Activated CD4-positive, alpha-beta T cell treated with anti-CD3 and anti-CD28 coated beads, Interleukin-2, Interleukin-4, amounts not matched to agents 100 ng/mL and 50 ng/mL, durations not matched to agents 16 hours and 8 hours (primary cell): Measurements from ENCODE around the gene ATP13A3.
"Not testable (repeated sequence)": the region's sequence is repeated elsewhere in the genome, so short reads cannot be mapped to it uniquely, and the experiment has no call there.

Source experiments
- DNase-seq: peaks from one replicate; pipeline ENCODE4 v3.0.0-alpha.2; 2020; ENCODE audit warnings: low spot score

Gene ATP13A3

DNA sequence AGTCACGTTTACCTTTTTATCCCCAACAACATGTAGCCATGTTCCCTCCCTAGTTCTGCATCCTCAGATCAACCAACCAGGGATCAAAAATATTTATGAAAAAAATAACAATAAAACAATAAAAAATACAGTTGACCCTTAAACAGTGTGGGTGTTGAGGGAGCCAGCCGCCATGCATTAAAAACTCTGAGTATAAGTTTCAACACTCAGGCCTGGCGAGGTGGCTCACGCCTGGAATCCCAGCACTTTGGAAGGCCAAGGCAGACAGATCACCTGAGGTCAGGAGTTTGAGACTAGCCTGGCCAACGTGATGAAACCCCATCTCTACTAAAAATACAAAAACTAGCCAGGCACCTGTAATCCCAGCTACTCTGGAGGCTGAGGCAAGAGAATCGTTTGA lies 12.7 kb upstream of the ATP13A3 start:
- not testable (repeated sequence) for DNase-seq

DNA sequence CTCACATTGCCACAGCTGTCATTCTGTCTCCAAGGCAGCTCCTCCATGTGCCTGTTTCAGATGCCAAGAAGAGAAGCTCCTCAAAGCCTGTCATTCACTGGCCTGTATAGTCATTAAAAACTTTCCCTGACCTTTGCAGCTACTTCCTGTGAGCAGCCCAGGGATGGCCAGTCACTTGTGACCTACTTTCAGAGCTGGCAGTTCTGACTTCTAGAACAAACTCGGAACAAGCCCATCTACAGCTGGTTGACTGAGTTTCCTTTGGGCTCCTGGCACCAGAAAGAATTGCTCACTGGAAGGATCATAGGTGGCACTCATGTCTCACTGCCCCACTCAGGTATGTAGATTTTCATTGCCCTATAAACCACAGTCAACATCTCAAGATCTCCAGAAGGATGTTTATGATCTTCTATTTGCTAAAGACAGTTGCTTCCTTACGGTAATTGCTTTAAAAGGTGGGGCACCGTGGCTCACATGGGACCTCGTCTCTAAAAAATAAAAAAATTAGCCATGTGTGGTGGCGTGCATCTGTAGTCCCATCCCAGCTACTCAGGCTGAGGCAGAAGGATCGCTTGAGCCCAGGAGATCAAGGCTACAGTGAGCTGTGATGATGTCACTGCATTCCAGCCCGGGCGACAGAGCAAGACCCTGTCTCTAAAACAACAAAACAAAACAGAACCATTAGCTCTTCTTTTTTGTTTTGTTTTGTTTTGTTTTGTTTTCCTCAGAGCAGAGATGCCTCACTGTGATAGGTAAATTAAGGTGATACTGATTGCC lies 11.2 kb upstream of the ATP13A3 start:
- DNase-seq = no peak

DNA sequence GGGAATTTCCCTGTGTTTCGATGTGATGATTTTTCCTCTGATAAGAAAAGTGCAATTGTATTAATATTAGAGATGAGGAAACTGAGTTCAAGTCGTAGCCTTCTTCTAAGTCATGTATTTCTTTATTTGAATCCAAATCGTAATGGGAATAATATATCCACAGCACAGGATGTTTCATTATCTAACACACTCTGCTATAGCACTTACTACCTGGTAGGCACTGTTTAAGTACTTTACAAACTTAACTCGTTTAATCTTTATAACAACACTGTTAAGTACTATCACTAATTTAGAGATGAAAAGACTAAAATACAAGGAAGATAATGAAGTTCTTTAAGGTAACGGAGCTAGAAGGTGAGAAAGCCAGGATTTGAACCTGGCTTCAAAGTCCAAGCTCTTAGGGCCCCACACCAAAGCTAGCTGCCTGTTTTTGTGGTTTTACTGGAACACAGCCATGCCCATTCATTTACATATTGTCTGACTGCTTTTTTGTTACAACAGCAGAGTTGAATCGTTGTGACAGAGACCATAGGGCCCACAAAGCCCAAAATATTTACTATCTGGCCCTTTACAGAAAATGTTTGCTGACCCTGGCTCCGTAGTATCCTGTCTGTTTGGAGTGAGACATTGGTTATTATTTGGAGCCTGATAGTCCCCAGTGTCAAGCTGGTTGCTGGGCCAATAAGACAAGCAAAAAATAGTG lies 9.6 kb upstream of the ATP13A3 start:
- no peak for DNase-seq

DNA sequence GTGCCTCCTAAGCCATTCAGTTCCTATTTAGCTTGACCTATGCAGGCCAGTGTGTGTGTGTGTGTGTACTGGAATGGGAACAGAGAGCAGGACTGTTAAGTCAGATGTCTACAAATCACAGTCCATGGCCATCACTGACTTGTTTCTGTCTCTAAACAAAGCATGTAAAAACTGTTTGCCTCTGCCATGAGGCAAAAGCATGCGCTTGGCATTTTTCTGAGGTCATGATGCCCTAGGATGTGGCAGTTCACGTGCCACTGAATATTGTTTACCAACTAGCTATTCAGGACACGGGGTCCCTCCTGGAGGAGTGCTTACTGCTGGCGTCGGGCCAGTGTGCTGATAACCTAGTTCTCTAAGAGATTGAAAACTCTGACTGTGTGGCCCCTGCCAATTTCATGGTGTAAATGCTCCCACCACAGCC lies 8.2 kb upstream of the ATP13A3 start:
- DNase-seq = no peak

DNA sequence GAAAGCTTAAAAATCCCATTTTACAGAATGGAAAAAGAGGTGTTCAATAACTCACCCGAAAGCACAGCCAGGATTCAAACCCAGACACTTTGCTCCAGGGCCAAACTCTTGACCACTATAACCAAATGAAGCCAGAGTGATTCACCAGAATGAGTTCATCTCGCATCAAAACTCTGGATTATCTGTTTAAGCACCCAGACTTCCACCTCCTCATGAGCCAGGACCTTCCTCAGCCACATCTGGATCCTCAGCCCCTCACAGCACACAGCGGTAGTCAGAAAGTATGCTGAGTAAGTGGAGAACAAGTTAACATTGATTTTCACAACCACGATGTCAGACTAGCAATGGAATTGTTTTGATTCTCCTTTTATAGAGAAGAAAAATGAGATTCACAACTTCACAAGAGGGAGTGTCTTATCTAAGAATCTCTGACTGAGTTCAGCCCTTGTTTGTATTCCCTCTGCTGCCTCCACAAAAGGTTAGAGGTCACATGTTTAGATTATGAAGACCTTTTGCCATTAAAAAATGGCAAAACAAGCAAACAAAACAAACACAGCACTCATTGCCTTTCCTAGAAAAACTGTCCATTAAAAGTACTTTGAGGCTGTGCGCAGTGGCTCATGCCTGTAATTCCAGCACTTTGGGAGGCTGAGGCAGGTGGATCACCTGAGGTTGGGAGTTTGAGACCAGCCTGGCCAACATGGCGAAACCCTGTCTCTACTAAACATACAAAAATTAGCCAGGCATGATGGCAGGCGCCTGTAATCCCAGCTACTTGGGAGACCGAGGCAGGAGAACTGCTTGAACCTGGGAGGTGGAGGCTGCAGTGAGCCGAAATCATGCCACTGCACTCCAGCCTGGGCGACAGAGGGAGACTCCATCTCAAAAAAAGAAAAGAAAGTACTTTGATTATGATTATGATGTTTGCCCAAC lies 7.5 kb upstream of the ATP13A3 start:
- not testable (repeated sequence) for DNase-seq

DNA sequence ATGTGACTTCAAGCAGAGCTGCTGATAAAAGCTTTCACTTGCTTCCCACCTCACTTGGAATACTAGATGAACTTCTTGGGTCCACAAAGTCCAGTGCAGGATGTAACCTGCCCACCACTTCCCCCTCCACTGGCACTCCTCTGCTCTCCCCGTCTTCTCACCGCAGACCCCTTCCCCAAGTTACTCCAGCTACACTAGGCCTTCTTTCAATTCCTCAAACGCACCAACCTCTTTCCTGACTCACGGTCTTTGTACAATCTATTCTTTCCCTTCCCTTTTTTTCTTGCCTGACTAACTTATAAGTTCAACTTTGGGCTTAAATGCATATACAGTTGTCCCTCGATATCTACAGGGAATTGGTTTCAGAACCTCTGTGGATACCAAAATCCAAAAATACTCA lies 5.2 kb upstream of the ATP13A3 start:
- DNase-seq = no peak

DNA sequence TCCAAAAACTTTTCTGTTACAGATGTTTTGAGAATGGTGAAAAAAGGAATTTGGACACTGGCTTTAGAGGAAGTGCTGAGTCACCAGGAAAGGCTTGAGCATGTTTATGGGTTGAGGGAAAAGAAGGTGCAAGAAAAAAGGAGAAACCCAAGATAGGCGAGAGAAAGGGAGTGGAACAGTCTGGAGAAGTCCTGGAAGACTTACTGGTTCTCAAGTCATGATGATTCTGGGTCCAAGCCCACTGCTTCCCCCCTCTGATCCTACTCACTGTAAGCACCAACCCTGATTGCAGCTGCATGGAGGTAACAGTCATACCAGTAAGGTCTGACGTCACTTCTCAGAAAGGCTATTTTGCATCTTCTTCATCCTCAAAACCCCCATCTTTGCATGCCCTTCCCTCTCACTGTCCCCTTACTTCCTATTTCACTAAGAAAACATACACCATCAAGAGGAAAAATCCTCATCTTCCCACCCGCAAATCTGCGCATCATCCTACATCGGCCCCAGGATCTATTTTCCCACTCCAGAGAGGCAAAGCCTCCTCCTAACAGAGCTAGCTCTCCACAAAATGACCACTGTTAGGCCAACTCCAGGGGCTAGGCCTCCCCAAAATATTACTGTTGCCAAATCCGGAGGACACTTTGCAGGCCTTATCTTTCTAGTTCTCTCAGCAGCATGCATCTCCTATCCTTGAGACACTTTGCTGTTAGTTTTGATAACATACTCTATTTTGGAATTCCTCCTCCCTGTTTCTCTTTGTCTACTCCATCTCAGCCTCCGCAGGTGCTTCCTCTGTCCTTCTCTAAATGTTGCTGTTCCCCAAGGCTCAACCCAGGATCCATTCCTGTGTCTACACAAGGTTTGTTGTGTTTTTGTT lies 3.2 kb upstream of the ATP13A3 start:
- DNase-seq = peak; percentile 68

DNA sequence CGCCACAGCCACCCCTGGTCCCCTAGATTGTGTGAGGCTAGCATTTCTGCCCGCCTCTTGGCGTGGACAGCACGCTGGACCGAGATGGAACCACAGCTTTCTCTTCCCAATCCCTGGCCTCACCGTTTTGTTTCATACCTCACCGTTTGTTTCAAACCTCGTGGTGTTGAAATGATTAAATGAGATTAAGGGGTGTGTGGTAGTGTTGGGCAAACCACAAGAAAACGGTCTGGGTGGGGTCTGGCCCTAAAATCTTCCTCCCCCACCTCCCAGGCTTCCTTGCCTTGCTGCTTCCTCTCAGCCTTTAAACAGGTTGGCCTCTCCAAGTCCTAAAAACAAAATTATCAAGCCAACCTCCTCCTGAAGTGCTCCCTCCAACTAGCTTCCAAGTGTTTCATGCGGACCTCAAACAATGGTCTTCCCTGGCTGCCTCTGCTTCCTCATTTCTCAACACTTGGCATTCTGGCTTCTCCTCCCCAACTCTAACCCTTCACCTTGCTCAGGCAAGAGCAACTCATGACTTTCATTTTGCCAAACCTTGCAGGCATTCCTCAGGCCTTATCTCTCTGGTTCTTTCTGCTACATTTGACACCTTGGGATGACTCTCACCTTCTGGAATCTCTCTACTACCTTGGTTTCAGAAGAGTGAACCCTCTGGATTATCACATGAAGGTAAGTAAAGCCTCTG lies 1.4 kb upstream of the ATP13A3 start:
- DNase-seq = peak; percentile 55

DNA sequence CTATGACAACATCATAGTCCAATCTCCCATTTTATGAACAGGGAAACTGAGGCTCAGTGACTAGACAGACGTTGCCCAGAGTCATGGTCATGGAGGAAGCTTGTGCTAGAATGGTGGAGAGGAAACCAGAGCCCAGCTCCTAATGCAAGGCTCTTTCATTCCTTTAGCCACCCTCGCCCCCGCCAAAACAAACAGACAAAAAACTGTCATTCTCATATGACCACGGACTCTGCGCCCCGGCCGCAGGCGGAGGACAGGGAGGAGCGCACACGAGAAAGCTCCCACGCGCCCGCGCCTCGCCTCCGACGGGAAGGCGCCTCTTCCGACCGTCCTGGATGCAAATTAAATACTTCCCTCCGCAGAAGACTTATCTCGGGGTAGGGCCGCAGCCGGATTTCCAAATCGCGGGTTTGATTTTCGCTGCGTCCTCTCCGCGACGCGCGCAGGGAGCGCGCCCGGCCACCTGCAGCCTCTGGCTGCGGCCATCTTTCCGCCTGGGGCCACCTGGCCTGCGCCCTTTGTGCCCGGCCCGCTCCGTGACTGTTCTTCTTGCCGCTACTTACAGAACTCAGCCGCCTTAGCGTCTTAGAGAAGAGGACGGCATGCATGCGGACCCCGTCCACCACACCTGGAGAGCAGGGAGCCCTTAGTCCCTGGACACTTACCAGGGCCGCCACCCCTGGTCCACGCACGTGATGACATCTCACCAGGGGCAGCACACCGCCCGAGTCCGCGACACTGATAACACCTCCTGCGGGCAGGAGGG lies 670 bp upstream of the ATP13A3 start:
- peak; percentile 32 for DNase-seq

DNA sequence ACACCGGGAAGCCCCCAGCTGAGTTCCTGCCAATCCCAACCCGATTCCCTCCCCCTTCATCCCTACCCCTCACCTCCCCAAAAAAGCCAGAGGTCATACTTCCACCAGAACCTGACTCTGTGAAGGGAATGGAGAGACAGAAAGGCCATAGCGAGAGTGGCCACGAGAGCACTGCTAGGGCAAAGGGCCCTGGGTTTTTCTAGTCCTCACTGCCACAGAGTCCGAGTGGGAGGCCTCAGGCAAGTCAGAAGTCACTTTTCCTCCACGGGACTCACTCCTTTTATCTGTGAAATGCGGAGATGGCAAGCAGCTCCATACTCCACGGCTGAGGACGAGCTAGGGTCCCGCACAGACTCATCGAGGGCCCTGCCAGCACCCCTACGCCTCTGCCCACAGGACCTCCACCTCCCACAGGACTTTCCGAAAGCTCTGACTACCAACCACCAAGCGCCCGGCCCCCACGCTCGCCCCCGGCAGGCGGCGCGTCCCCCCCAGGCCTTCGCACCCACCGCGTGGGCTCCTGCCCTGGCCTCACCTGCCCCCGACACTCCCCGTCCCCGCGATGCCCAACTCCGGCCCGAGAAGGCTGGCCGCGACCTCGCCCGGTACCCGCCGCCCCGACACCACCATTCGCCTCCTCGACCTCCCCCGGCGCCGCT lies 792 bp downstream of the ATP13A3 start:
- DNase-seq = peak; percentile 35

DNA sequence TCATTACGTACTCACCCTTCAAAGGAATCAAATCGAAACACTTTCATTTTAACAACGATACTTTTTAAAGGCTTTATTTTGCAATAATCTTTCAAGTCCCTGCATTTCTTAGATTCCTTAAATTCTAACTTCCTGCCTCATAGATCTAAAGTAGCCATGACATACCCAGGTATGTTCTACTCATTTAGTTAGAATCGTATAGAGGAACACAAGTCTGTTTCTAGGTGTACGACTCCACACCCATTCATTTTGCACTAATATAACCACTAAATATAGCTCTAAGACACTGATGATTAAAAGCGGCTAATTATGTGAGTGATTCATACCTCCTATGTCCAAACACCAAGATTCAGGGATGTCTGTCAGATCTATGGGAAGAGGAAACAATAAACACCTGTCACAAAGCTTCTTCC lies 1.3 kb downstream of the ATP13A3 start:
- peak; percentile 27 for DNase-seq

DNA sequence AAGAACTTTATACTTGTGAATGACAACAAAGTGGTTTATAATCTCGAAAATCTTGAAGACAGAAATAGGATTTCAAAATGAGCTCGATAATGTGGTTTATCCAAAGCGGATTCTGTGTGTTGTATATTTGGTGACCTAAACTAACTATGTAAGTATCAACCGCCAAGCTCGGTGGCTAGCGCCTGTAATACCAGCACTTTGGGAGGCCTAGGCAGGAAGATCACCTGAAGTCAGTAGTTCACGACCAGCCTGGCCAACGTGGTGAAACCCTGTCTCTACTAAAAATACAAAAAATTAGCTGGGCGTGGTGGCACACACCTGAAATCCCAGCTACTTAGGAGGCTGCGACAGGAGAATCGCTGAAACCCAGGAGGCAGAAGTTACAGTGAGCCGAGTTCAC lies 2.2 kb downstream of the ATP13A3 start:
- DNase-seq = no peak

DNA sequence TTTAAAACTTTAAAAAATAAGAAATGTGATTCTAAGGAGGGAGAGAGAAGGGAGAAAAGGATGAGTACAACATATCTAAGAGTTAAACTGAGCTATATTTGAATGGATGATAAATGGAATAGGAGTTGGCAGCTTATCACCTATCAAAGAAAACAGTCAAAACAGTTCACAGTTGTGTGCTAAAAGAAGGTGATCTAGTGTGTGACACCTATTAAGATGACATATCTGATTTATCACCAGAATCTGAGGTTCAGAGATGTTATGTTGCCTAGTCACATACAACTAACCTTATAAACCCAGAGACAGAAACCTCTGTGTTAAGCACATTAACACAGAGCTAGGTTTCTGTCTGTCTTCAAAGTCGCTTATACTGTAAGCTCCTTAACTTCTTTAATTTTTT lies 3.0 kb downstream of the ATP13A3 start:
- DNase-seq = no peak

DNA sequence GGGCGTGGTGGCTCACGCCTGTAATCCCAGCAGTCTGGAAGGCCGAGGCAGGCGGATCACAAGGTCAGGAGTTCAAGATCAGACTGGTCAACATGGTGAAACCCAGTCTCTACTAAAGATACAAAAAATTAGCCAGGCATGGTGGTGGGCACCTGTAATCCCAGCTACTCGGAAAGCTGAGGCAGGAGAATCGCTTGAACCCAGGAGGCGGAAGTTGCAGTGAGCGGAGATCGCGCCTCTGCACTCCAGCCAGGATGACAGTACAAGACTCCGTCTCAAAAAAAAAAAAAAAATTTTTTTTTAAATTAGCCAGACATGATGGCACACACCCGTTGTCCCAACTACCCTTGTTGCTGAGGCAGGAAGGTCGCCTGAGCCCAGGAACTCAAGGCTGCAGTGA lies 4.0 kb downstream of the ATP13A3 start:
- not testable (repeated sequence) for DNase-seq

DNA sequence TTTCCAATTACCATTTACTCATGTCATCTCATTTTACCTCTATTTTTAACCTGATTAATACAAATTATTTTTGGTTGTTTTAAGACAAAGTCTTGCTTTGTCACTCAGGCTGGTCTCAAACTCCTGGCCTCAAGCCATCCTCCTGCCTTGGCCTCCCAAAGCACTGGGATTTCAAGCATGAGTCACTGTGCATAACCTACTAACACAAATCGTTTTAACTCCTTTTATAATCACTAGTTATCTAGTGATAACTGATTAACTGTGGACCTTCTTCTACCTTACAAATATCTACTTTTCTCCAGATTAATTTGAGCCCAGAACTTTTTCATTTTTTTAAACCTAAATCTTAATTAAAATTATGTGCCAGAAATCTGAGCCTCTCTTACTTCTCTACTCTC lies 4.6 kb downstream of the ATP13A3 start:
- DNase-seq = no peak

DNA sequence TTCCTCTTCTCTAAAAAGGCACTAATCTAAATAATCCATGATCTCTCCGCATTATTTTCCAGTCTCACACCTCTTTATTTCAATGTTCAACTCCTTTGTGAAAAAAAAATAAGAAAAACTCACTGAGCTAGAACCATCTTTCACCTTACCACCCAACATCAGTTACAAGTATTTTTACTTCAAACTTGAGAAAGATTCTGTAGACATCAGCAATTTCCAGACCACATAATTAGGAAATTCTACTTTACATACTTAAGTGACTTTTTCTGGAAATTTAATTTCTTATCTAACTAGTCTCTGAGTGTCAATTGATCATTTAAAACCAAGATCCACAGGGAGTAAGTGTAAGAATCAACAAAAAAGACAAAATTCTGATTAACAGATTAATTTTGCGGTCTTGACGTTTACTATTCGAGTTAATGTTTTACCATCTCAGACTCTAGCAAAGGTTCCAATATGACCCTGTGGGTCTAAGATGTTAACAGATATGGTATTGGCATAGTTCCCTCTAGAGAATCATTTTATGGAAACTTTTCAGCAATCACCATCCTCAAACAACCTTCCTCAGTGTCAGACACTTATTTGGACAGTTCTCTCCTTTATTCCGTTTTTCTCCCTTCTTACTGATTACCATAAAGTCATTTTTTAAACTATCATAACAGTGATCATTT lies 5.1 kb downstream of the ATP13A3 start:
- no peak for DNase-seq

DNA sequence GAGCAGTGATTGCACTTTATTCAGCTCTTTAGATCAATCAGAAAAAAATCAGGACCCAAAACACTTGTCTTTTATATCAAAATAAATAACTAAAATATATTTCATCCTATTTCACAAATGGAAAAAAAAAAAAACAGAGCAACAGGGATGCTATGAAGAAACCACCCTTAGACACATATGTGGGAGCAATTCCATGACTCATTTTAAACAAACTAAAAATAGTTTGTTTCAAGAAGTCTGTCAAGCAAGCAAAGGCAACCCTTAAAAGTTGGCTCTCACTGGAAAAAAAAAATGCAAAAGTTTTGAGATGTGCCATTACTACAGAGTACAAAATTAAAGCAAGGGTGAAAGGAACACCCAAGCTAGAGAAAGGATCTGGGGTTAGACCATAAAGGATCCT lies 5.7 kb downstream of the ATP13A3 start:
- DNase-seq = no peak

DNA sequence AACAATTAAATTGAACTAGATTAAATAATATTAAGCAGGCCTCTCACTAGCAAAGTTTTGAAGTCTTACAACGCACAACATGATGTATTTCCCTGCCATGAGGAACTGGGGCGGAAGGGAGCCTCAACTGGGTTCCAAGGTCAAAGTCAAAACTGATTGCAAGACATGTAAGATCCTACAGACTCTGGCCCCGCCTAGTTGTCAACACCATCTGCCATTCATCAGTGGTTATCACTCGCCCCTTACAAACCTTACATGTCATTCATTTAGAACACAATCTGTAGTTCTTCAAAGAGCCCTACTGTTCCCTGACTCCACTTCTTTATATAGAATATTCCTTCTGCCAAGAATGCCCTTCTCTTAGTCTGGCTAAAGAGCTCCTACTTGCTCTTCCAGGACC lies 10.0 kb downstream of the ATP13A3 start:
- DNase-seq = no peak

DNA sequence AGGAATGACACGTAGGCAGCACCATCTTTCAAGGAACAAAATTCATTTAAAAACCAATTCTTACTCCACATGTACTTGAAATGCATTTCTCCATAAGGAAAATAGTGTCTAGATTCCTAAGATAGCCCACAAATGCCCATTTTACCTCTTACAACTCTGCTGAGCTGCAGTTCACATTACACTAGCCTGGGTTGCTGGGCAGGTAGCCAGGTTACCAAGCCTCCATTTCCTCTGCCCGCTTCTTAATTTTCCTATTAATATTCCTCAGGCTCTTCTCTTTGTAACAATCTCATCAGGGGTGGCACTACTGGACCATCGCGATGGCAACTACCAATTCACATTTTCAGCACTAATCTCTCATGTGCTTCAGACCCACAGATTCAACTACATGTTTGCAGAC lies 10.8 kb downstream of the ATP13A3 start:
- DNase-seq = no peak
